LNCAP (cell line): ENCODE measurements around the gene BOD1.

Source experiments
- CTCF ChIP-seq: fragments of 450-650 bp; IDR thresholded peaks from 2 replicates; pipeline ENCODE4 v1.5.1; 2017; ENCODE audit warnings: mild to moderate bottlenecking

The BOD1 gene

DNA sequence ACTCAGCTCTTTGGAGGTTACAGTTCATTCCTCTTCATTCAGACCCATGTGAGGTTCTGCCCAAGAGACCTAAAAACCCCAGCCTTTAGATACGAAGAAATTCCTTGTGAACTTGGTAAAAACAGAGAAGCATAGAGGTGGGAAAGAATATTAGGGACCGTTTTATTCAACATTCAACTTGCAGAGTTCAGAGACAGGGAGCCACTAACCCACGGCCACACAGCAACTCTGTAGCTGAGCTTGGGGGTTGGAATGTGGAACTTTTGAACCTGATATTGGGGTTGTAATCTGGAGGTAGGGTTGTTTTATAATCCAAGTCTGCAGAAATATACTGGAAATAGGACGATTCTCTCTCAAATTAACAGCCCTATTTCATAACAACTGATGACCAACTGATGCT is 10.8 kb upstream of the BOD1 start:
- no peak for TF ChIP-seq CTCF

GRCh38 chr5:173626505-173626820 is 10.0 kb upstream of the BOD1 start:
- no peak for TF ChIP-seq CTCF

DNA sequence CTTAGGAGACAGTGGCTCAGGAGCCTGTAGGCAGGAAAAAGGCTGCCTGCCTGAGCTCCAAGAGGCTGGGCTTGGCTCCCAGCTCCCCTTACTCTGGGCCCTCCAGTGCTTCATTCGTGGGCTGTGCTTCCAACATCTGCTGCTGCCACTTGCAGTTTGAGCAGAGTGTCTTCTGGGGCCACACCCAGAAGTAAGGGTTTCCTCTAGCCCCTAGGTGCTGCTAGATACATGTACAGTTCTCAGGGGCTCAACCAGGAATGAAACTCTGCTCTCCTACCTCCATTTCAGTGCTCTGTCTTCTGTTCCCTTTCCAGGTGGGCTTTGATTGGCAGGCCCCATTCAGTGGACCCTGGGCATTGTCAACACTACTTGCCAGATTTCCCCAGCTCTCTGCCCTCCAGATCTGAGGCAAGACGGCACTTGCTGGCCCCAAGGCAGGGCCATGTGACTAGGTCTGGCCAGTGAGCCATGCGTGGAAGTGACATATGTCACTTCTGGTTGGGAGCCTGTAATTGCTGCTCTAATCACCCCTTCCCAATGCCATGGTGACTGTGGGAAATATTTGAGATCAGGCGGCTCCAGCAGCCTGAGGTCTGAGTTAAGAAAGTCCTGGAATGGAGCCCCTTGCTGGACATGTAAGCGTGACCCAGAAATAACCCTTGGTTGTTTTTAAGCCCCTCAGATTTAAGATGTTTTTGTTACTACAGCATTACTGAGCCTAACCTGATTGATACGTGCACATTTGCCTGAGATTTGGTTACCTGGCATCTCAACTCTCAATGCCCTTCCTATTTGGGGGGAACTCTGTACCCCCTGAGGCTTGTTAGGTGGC is 9.4 kb upstream of the BOD1 start:
- TF ChIP-seq CTCF, result no peak

DNA sequence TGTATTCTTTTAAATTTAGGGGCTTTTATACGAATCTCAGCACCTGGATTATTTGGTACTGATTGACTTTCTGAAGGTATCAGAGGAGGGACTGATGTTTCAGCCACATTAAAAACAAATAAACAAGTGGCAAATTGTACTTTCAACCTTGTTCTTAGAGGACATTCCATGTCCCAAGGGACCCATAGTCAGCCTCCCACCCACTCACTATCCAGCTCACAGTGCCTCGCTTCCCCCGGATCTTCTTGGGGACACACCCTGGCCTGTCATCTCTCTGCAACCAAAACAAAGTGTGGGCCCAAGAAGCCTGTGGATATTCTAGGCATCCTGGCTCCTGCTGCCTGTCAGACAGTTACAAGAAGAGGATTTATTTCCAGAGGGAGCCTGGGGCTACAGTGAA is 8.8 kb upstream of the BOD1 start:
- TF ChIP-seq CTCF, result no peak

DNA sequence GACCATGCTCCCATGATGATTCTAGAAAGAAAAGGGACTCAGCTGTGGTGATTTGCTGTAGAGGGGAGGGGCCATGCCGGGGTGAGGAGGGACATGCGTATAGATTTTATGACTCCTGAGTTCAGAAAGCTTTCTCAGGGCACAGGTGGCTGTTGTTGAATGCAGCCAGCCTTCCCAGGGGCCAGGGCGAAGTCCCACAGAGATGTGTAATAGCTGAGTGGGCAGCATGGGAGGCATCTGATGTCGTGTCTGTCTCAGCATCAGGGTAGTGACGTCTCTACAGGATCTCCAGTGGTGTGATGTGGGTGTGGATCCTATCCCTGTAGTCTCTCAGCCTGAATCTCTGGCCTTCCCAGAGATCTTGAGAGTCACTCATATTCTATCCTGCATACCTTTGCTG is 7.8 kb upstream of the BOD1 start:
- TF ChIP-seq CTCF, result no peak

GRCh38 chr5:173623789-173624188 is 7.3 kb upstream of the BOD1 start:
- no peak for TF ChIP-seq CTCF

DNA sequence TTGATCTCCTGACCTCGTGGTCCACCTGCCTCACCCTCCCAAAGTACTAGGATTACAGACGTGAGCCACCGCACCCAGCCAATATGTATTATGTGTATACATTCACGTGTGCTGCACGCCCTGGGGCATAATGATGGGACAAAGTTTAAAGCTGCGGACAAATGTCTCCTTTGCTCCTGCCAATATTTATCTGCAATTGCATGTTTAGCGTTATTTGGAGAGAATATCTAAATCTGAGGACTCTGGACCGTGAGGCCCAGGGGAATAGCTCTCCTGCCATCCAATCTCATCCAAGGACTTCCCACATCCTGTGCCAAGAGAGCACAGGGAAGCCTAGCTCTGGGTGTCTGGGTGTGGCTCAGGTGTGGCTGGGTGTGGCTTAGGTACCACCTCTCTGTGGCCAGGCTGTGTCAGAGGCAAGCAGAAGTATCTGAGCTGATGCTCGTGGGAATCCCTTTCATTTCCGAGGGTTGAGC is 6.9 kb upstream of the BOD1 start:
- TF ChIP-seq CTCF, result no peak
